ENCODE measurements around the gene ULK2. TPM values are rescaled to one million over a fixed set of nuclear protein-coding genes. Genes with fewer than 3 reads are reported as not detected.

ULK2 gene
- total and polyA plus RNA-seq, 2 donors (not counting 1 experiment from before 2014, with no cell fraction given) = 2.0 to 2.9 TPM

- H3K4me2 ChIP-seq (replicated peaks; ENCODE audit: low read depth, low read length, poor library complexity, severe bottlenecking) = no peak overlapping the region
- no peak overlapping the region for H3K4me3 ChIP-seq (ENCODE audit: control extremely low read depth in 1 of 5, extremely low read depth in 1 of 5, insufficient read depth in 1 of 5, low read depth in 2 of 5, low read length in 4 of 5)
- intact Hi-C loops (cut with micrococcal nuclease) = no loop called here
- no peaks in the 10 kb centered on the region for H3K9me3 Mint-ChIP-seq (ENCODE audit: insufficient read depth)
- no peak for TF ChIP-seq EZH2 (IDR thresholded peaks at IDR 0.05; ENCODE audit: borderline replicate concordance, insufficient read depth, low read depth, low read length, poor library complexity, severe bottlenecking)
- TF ChIP-seq, protein P1, sequence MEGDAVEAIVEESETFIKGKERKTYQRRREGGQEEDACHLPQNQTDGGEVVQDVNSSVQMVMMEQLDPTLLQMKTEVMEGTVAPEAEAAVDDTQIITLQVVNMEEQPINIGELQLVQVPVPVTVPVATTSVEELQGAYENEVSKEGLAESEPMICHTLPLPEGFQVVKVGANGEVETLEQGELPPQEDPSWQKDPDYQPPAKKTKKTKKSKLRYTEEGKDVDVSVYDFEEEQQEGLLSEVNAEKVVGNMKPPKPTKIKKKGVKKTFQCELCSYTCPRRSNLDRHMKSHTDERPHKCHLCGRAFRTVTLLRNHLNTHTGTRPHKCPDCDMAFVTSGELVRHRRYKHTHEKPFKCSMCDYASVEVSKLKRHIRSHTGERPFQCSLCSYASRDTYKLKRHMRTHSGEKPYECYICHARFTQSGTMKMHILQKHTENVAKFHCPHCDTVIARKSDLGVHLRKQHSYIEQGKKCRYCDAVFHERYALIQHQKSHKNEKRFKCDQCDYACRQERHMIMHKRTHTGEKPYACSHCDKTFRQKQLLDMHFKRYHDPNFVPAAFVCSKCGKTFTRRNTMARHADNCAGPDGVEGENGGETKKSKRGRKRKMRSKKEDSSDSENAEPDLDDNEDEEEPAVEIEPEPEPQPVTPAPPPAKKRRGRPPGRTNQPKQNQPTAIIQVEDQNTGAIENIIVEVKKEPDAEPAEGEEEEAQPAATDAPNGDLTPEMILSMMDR (IDR thresholded peaks at IDR 0.05) = no peak
- no peak overlapping the region for H3K9ac ChIP-seq (ENCODE audit: low read length)
- H3K4me3 Mint-ChIP-seq = no peak overlapping the region
- H3K79me2 ChIP-seq (ENCODE audit: control insufficient read depth, insufficient read depth, low read length) = no peaks in the 10 kb centered on the region
- no peak overlapping the region for H3K27ac Mint-ChIP-seq
- DNase-seq = no peak
- H3K27me3 Mint-ChIP-seq = no peaks in the 10 kb centered on the region
- WGBS (ENCODE audit: insufficient coverage) = 95% methylated on average over 2 of the region's 2 CpGs
- CTCF ChIA-PET = no interaction called here
- H3K27me3 ChIP-seq (replicated peaks in 1 of 4; ENCODE audit: control extremely low read depth in 1 of 4, control insufficient read depth in 3 of 4, insufficient read depth in 4 of 4, low read length in 3 of 4) = no peaks in the 10 kb centered on the region
- ATAC-seq (ENCODE audit: low read depth) = no peak
- no peaks in the 10 kb centered on the region for H3K36me3 ChIP-seq (replicated peaks in 1 of 2; ENCODE audit: control extremely low read depth in 1 of 2, control insufficient read depth in 1 of 2, extremely low read depth in 1 of 2, insufficient read depth in 2 of 2, low read length in 1 of 2)
- no peak overlapping the region for H3K27ac ChIP-seq (ENCODE audit: low read length in 2 of 2)
- no peak overlapping the region for H2AFZ ChIP-seq (ENCODE audit: insufficient read depth, low read depth, low read length, poor library complexity, severe bottlenecking)
- H3K4me1 ChIP-seq (ENCODE audit: control insufficient read depth in 2 of 2, insufficient read depth in 2 of 2, low read length in 2 of 2) = no peaks in the 10 kb centered on the region
- no peaks in the 10 kb centered on the region for H4K20me1 ChIP-seq (ENCODE audit: control insufficient read depth, insufficient read depth, low read length, poor library complexity, severe bottlenecking)
- POLR2A ChIA-PET = no interaction called here
- no peaks in the 10 kb centered on the region for H3K9me3 ChIP-seq (ENCODE audit: control extremely low read depth in 1 of 3, control insufficient read depth in 2 of 3, insufficient read depth in 1 of 3, low read length in 2 of 3)
- H3K4me1 Mint-ChIP-seq = no peaks in the 10 kb centered on the region
Measured at GRCh38 chr17:19857640-19858039, 10.1 kb downstream of the ULK2 start.

- POLR2A ChIA-PET = no interaction called here
- intact Hi-C loops (cut with micrococcal nuclease) = no loop called here
Measured at GRCh38 chr17:19833914-19834313, 33.8 kb downstream of the ULK2 start.

More at GRCh38 chr17:19833914-19834313, 33.8 kb downstream of the ULK2 start:
- Mint-ChIP-seq H3K4me1 (peaks cover 6% of the 10 kb centered on the region), H3K4me3 (no peak overlapping the region), H3K27me3 (no peaks in the 10 kb centered on the region), H3K27ac (no peak overlapping the region), H3K9me3 (ENCODE audit: insufficient read depth) (peaks cover 4% of the 10 kb centered on the region)
- H3K4me1 ChIP-seq (ENCODE audit: control insufficient read depth in 2 of 2, insufficient read depth in 2 of 2, low read length in 2 of 2) = no peaks in the 10 kb centered on the region
- H3K79me2 ChIP-seq (ENCODE audit: control insufficient read depth, insufficient read depth, low read length) = no peaks in the 10 kb centered on the region
- CTCF ChIA-PET = no interaction called here
- H3K9me3 ChIP-seq (ENCODE audit: control extremely low read depth in 1 of 3, control insufficient read depth in 2 of 3, insufficient read depth in 1 of 3, low read length in 2 of 3) = peaks cover 0 to 5% (median 0%) of the 10 kb centered on the region in 3 donors
- H2AFZ ChIP-seq (ENCODE audit: insufficient read depth, low read depth, low read length, poor library complexity, severe bottlenecking) = no peak overlapping the region
- no peak overlapping the region for H3K4me2 ChIP-seq (replicated peaks; ENCODE audit: low read depth, low read length, poor library complexity, severe bottlenecking)
- H3K27me3 ChIP-seq (replicated peaks in 1 of 4; ENCODE audit: control extremely low read depth in 1 of 4, control insufficient read depth in 3 of 4, insufficient read depth in 4 of 4, low read length in 3 of 4) = no peaks in the 10 kb centered on the region
- H3K9ac ChIP-seq (ENCODE audit: low read length) = no peak overlapping the region
- H3K27ac ChIP-seq (ENCODE audit: low read length in 2 of 2) = no peak overlapping the region
- H3K36me3 ChIP-seq (replicated peaks in 1 of 2; ENCODE audit: control extremely low read depth in 1 of 2, control insufficient read depth in 1 of 2, extremely low read depth in 1 of 2, insufficient read depth in 2 of 2, low read length in 1 of 2) = no peaks in the 10 kb centered on the region
- DNase-seq (no peak), ATAC-seq (ENCODE audit: low read depth) (no peak)
- TF ChIP-seq, protein P1 (IDR thresholded peaks at IDR 0.05) = no peak
- no peak for TF ChIP-seq EZH2 (IDR thresholded peaks at IDR 0.05; ENCODE audit: borderline replicate concordance, insufficient read depth, low read depth, low read length, poor library complexity, severe bottlenecking)
- no peaks in the 10 kb centered on the region for H4K20me1 ChIP-seq (ENCODE audit: control insufficient read depth, insufficient read depth, low read length, poor library complexity, severe bottlenecking)
- H3K4me3 ChIP-seq (ENCODE audit: control extremely low read depth in 1 of 5, extremely low read depth in 1 of 5, insufficient read depth in 1 of 5, low read depth in 2 of 5, low read length in 4 of 5) = no peak overlapping the region

Data from B cell (primary cell).